Natural killer cell (primary cell): ENCODE measurements around the gene RXRA. TPM values are rescaled to one million over a fixed set of nuclear protein-coding genes. Genes with fewer than 3 reads are reported as not detected.

Source experiments
- ATAC-seq, 3 donors: fragments of 150-1000 bp in 2 of 3; fragments of 200-7000 bp in 1 of 3; cut with Tn5 transposase; 1 replicate in 1 of 3; 2 replicates in 2 of 3; pipeline ENCODE4 v1.10.0; 2021; ENCODE audit warnings: mild to moderate bottlenecking in 2 of 3, moderate library complexity in 2 of 3
- DNase-seq, 2 donors: peaks; one replicate each; pipeline versions ENCODE4 v3.0.0 to v3.0.0-alpha.2; 2013 to 2021; ENCODE audit warnings: mixed read lengths in 1 of 2
- H3K27ac ChIP-seq: one replicate; pipeline ENCODE4 v1.5.1; 2013; ENCODE audit warnings: mild to moderate bottlenecking, low read length
- H3K27me3 ChIP-seq: one replicate; pipeline ENCODE4 v1.6.1; 2013; ENCODE audit warnings: low read length; ENCODE audit not compliant: control insufficient read depth, insufficient read depth
- H3K36me3 ChIP-seq: one replicate; pipeline ENCODE4 v1.6.1; 2013; ENCODE audit warnings: low read length; ENCODE audit not compliant: control insufficient read depth, insufficient read depth
- H3K4me1 ChIP-seq: one replicate; pipeline ENCODE4 v1.6.1; 2013; ENCODE audit warnings: low read length; ENCODE audit not compliant: control insufficient read depth, insufficient read depth
- H3K4me3 ChIP-seq: one replicate; pipeline ENCODE4 v1.5.1; 2013; ENCODE audit warnings: low read length
- H3K9me3 ChIP-seq: one replicate; pipeline ENCODE4 v1.6.1; 2013; ENCODE audit warnings: low read length; ENCODE audit not compliant: control insufficient read depth, insufficient read depth
- H3K27ac Mint-ChIP-seq, 2 donors: one replicate each; pipeline ENCODE4 v1.8.0; 2022; ENCODE audit warnings: mild to moderate bottlenecking in 2 of 2, mixed read lengths in 2 of 2, moderate library complexity in 1 of 2
- H3K27me3 Mint-ChIP-seq, 2 donors: one replicate each; pipeline ENCODE4 v1.8.0; 2022; ENCODE audit warnings: low read depth in 2 of 2, mixed read lengths in 2 of 2
- H3K36me3 Mint-ChIP-seq: one replicate; pipeline ENCODE4 v1.8.0; 2022; ENCODE audit warnings: mixed read lengths
- H3K4me1 Mint-ChIP-seq, 2 donors: one replicate each; pipeline ENCODE4 v1.8.0; 2022; ENCODE audit warnings: mixed read lengths in 2 of 2
- H3K4me3 Mint-ChIP-seq: one replicate; pipeline ENCODE4 v1.8.0; 2022; ENCODE audit warnings: mild to moderate bottlenecking, moderate library complexity, mixed read lengths
- H3K9me3 Mint-ChIP-seq, 2 donors: one replicate each; pipeline ENCODE4 v1.8.0; 2022; ENCODE audit warnings: mixed read lengths in 2 of 2
- whole genome bisulfite sequencing: methylation state at CpG from one replicate; pipeline ENCODE4 v1.1.7; 2013; ENCODE audit warnings: missing lambda C conversion rate; ENCODE audit not compliant: insufficient coverage; 5-methylcytosine and 5-hydroxymethylcytosine counted together
- intact Hi-C: fragments of 100-400 bp; cut with micrococcal nuclease; formaldehyde crosslinking; loops from one replicate; pipeline ENCODE4 v1.14.2; 2022
- total RNA-seq, 4 donors: library from RNA; stranded (reverse); fragments of 120-200 nt in 1 of 4; gene quantifications; one replicate each; pipeline versions ENCODE4 v1.2.3 to v1.2.4, GENCODE V29; 2013 to 2022
- TF ChIP-seq, protein P1 (sequence below): fragments of 200-600 bp; IDR thresholded peaks from one replicate; pipeline ENCODE4 v1.8.0; 2022; ENCODE audit warnings: antibody characterized with exemption

Gene RXRA
- total RNA-seq, 3 donors from 2014 or later (not counting 1 experiment from before 2014, with no cell fraction given): 30.9 to 64.1 (median 42.2) TPM

DNA sequence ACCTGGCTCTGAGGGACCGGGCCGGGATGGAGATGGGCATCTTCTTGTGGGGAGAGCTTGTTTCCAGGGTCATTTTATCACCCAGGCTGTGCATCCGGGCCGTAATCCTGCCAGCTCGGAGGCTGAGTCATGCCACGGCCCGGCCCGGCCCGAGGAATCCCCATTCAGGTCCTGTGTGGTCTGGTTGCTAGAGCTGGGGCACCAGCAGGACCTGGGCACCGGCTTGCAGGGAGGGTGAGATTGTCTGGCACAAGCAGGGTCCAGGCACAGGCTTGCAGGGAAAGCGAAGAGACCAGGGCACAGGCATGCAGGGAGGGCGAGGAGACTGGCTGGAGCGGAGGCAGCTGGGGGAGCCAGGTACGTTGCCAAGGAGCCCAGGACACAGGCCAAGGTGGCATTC, 106.8 kb downstream of the RXRA start:
- TF ChIP-seq, protein P1, sequence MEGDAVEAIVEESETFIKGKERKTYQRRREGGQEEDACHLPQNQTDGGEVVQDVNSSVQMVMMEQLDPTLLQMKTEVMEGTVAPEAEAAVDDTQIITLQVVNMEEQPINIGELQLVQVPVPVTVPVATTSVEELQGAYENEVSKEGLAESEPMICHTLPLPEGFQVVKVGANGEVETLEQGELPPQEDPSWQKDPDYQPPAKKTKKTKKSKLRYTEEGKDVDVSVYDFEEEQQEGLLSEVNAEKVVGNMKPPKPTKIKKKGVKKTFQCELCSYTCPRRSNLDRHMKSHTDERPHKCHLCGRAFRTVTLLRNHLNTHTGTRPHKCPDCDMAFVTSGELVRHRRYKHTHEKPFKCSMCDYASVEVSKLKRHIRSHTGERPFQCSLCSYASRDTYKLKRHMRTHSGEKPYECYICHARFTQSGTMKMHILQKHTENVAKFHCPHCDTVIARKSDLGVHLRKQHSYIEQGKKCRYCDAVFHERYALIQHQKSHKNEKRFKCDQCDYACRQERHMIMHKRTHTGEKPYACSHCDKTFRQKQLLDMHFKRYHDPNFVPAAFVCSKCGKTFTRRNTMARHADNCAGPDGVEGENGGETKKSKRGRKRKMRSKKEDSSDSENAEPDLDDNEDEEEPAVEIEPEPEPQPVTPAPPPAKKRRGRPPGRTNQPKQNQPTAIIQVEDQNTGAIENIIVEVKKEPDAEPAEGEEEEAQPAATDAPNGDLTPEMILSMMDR: no peak
- Histone ChIP-seq H3K36me3 (peaks cover 19% of the 10 kb centered on the region), H3K4me1 (no peaks in the 10 kb centered on the region), H3K4me3 (no peak overlapping the region), H3K27me3 (no peaks in the 10 kb centered on the region), H3K9me3 (no peaks in the 10 kb centered on the region), H3K27ac (no peak overlapping the region)
- no peak overlapping the region for H3K27ac Mint-ChIP-seq
- ATAC-seq: no peak
- no peaks in the 10 kb centered on the region for H3K36me3 Mint-ChIP-seq
- intact Hi-C loops: no loop called here
- peaks cover 0 to 12% of the 10 kb centered on the region in 2 donors for H3K4me1 Mint-ChIP-seq
- H3K27me3 Mint-ChIP-seq: no peaks in the 10 kb centered on the region
- H3K4me3 Mint-ChIP-seq: no peak overlapping the region
- H3K9me3 Mint-ChIP-seq: no peaks in the 10 kb centered on the region
- DNase-seq: no peak
- 98% methylated on average over 14 of the region's 14 CpGs for WGBS

DNA sequence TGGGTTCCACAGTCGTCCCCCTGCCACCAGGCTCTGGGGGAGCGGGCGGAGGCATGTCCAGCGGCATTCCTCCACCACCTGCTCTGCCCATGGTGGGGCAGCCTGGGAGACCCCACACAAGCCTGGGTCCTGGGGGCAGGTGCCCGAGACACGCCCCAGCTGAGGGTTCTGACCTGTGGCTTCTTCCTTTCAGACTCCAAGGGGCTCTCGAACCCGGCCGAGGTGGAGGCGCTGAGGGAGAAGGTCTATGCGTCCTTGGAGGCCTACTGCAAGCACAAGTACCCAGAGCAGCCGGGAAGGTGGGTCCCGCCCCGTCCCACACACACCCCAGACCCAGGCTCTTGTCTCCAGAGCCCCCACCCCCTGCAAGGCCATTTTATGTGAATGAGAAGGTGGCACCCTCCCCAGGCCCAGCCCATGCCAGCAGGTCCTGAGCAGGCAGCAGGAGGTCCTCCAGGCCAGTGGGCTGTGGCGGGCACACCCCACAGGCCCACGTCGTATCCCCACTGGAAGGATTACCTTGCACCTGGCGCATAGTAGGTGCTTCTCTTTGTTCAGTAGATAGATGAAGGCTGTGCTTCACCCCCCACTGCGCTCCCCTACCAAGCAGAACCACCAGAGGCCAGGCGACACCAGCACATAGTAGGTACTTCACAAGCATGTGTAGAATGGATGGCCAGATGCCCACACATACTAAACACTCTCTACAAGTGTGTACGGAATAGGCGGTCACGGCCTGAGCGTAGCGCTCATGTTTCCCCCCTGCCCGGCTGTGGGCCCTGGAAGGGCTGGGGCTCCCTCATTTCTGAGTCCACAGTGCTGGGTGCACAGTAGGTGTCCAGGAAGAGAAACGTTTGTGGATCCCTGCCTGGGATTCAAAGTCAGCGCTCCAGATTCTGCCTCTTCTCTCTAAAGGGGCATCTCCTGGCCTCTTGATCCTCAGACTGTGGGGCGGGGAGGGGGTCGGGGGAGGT, 107.9 kb downstream of the RXRA start:
- H3K27ac ChIP-seq: no peak overlapping the region
- intact Hi-C loops: no loop called here
- TF ChIP-seq, protein P1: no peak
- H3K36me3 ChIP-seq: peaks cover 19% of the 10 kb centered on the region
- Mint-ChIP-seq H3K4me1 (peaks cover 0 to 12% of the 10 kb centered on the region in 2 donors), H3K27me3 (no peaks in the 10 kb centered on the region), H3K4me3 (no peak overlapping the region), H3K36me3 (no peaks in the 10 kb centered on the region), H3K9me3 (no peaks in the 10 kb centered on the region), H3K27ac (no peak overlapping the region)
- DNase-seq: no peak
- ATAC-seq: no peak
- H3K27me3 ChIP-seq: no peaks in the 10 kb centered on the region
- no peaks in the 10 kb centered on the region for H3K4me1 ChIP-seq
- H3K9me3 ChIP-seq: no peaks in the 10 kb centered on the region
- WGBS: 92% methylated on average over 29 of the region's 30 CpGs
- no peak overlapping the region for H3K4me3 ChIP-seq

DNA sequence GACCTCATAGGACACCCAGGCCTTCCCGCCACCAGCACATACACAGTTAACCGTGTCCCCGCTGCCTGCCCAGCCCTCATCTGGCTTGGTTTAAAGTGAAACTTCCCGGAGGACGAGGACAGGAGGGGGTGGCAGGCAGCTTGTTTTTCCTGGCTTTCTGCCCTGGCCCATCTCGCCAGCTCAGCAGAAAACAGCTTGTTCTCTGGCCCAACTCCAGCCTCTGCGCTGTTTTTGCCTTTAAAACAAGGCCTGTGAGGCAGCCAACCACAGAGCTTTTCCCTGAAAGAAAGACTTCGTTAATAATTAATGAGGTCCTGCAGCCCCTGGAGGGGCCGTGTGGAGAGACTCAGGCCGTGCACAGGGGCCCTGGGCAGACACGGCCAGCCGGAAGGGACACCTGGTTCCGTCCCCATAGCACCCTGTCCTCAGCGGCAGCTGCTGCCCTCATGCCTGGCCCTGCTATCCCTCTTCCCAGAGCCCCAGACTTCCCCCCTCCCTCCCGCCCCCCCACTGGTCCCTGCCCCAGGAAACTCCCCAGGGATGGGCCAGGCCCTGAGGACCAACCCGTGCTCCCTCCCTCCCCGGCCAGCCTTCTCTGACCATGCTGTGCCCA, 108.7 kb downstream of the RXRA start:
- TF ChIP-seq, protein P1: no peak
- Mint-ChIP-seq H3K4me3 (no peak overlapping the region), H3K9me3 (no peaks in the 10 kb centered on the region), H3K36me3 (no peaks in the 10 kb centered on the region), H3K27ac (no peak overlapping the region), H3K27me3 (no peaks in the 10 kb centered on the region), H3K4me1 (peaks cover 0 to 12% of the 10 kb centered on the region in 2 donors)
- WGBS: 74% methylated on average over 16 of the region's 17 CpGs
- intact Hi-C loops: no loop called here
- H3K27me3 ChIP-seq: no peaks in the 10 kb centered on the region
- no peaks in the 10 kb centered on the region for H3K4me1 ChIP-seq
- H3K27ac ChIP-seq: no peak overlapping the region
- H3K36me3 ChIP-seq: peaks cover 19% of the 10 kb centered on the region
- no peaks in the 10 kb centered on the region for H3K9me3 ChIP-seq
- no peak overlapping the region for H3K4me3 ChIP-seq
- DNase-seq (no peak), ATAC-seq (no peak)
